GM12891 (cell line): ENCODE measurements around the gene AQP12A.

Experiments
- POLR2A ChIP-seq: IDR thresholded peaks from 2 replicates; pipeline ENCODE4 v1.6.1; 2011; ENCODE audit warnings: low read depth, low read length, control low read depth
- POLR2AphosphoS5 ChIP-seq: IDR thresholded peaks from 2 replicates; pipeline ENCODE4 v1.6.1; 2011; ENCODE audit warnings: low read depth, low read length, control low read depth
- TAF1 ChIP-seq: IDR thresholded peaks from 2 replicates; pipeline ENCODE4 v1.6.1; 2011; ENCODE audit warnings: low read depth, low read length, control low read depth

GRCh38 chr2:240643811-240644150 is 47.9 kb upstream of the AQP12A start:
- TF ChIP-seq POLR2A (no peak), TAF1 (no peak), POLR2AphosphoS5 (no peak)
